GM18520 (cell line): Measurements from ENCODE around the gene AXIN2.
"Not testable (repeated sequence)": the region's sequence is repeated elsewhere in the genome, so short reads cannot be mapped to it uniquely, and the experiment has no call there.

Source experiments
- ATAC-seq: cut with Tn5 transposase; IDR thresholded peaks from one replicate; pipeline ENCODE4 v1.9.1; 2021; ENCODE audit not compliant: unreplicated experiment

AXIN2 gene

DNA sequence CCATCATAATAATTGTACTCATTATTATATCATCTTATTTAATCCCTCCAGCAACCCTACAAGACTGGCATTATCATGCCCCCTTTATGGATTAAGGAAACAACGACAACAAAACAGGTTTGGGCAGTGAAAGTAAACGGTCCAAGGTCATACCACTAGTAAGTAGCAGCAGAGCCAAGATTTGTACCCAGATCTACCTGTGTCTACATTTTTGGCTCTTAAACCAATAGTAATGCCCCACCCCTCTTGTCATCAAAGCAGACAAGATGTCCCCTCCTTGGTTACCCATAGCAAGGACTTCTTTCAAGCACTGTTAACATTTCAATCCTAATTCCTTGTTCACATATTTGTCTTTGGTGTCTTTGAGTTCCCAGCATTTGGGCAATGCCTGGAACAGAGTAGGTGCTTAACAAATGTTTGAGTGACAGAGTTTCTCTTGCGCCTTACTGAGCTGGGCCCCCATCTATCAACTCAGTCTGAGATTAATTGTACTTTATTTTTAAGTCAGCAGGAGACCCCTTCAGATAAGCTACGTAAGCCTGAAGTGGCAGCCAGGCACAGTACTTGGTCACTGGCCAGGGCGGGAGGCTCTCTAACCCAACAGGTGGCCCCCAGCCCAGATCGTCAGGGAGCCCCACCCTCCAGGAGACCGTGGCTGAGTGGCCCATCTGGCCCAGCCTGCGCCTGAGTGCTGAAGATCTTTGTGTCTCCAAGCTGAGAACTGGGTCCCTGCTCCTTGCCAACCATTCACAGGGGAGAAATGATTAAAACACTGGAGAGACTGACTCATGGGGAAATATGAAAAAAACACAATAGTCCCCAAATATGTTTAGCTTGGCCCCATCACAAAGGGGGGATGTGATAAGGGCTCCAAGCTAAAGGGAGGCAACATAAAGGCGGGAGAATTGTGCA, 75.8 kb downstream of the AXIN2 start:
- ATAC-seq = no peak

DNA sequence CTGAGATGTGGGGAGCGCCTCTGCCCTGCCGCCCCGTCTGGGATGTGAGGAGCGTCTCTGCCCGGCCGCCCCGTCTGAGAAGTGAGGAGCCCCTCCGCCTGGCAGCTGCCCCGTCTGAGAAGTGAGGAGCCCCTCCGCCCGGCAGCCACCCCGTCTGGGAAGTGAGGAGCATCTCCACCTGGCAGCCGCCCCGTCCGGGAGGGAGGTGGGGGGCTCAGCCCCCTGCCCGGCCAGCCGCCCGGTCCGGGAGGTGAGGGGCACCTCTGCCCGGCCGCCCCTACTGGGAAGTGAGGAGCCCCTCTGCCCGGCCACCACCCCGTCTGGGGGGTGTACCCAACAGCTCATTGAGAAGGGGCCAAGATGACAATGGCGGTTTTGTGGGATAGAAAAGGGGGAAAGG, 77.0 kb downstream of the AXIN2 start:
- ATAC-seq = not testable (repeated sequence)

DNA sequence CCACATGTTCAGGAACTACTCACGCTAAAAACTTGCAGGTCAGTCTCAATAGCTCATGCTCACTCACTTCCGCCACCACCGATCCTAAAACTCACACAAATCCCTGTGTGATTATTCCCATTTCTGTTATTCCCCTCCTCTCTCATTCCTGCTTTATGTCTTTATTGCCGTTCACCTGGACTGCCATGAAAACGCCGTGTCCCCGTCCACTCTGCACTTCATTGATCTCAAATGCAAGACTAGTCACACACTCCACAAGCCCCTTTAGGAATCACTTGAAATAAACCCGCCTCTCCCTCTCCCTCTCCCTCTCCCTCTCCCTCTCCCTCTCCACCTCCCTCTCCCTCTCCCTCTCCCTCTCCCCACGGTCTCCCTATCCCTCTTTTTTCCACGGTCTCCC, 78.0 kb downstream of the AXIN2 start:
- no peak for ATAC-seq

DNA sequence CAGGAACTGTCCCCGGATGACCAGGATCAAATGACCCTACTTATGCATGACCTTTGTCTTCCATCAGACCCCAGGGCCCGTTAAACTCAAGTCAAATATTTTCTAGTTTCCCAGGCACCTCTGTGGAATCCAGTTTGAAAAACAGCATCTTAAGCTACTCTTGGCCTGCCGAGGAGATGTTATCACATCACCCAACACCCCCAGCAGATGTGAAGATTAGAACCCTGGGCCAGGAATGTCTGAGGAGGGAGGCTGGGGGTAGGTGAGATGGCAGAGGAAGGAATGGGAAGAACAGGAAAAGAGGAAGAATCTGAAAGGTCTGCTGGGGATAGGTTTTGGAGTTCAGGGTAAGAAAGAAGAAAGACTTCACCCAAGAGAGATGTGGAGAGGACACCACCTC, 79.2 kb downstream of the AXIN2 start:
- no peak for ATAC-seq

DNA sequence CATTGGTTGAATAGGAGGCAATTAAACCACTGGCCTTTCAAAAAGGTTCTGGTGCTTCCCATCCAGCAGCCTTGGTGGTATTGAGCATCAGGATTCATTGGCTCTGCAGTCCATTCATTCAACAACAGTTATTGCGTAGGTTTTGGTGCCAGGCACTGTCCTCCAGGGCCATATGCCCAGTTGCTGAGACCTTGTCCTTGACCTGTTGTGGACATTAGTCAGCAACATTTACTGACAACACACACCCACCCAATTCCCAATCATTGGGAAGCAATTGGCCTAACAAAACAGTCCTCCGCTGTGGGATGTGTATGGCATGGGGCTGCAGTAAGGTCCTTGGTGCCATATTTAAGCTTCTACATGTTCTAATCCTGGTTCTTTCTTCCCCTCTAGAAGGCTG, 82.2 kb downstream of the AXIN2 start:
- no peak for ATAC-seq
